Hepatocyte (in vitro differentiated cells): Measurements from ENCODE around the gene IFI6. TPM values are rescaled to one million over a fixed set of nuclear protein-coding genes. Genes with fewer than 3 reads are reported as not detected.

Experiments
- DNase-seq: peaks from one replicate; pipeline ENCODE4 v3.0.0-alpha.2; 2016; ENCODE audit warnings: low spot score
- H2AFZ ChIP-seq: fragments of 200-600 bp; sonication (generic); 2 replicates; pipeline ENCODE4 v1.6.0; 2016; ENCODE audit warnings: antibody characterized with exemption, mild to moderate bottlenecking
- H3K27ac ChIP-seq: fragments of 200-600 bp; sonication (generic); 2 replicates; pipeline ENCODE4 v1.5.1; 2016; ENCODE audit warnings: mild to moderate bottlenecking
- H3K27me3 ChIP-seq: fragments of 200-600 bp; sonication (generic); 2 replicates; pipeline ENCODE4 v1.6.1; 2016
- H3K36me3 ChIP-seq: fragments of 200-600 bp; sonication (generic); replicated peaks from 2 replicates; pipeline ENCODE4 v1.5.1; 2016; ENCODE audit warnings: low read depth; ENCODE audit not compliant: insufficient read depth
- H3K4me1 ChIP-seq: fragments of 200-600 bp; sonication (generic); 2 replicates; pipeline ENCODE4 v1.5.1; 2016; ENCODE audit warnings: mild to moderate bottlenecking, moderate library complexity; ENCODE audit not compliant: insufficient read depth
- H3K4me2 ChIP-seq: fragments of 200-600 bp; sonication (generic); 2 replicates; pipeline ENCODE4 v1.6.0; 2016
- H3K4me3 ChIP-seq: fragments of 200-600 bp; sonication (generic); 2 replicates; pipeline ENCODE4 v1.5.1; 2016; ENCODE audit warnings: mild to moderate bottlenecking
- H3K79me2 ChIP-seq: fragments of 200-600 bp; sonication (generic); 2 replicates; pipeline ENCODE4 v1.6.0; 2017; ENCODE audit warnings: mild to moderate bottlenecking
- H3K9me2 ChIP-seq: fragments of 200-600 bp; sonication (generic); replicated peaks from 2 replicates; pipeline ENCODE4 v1.6.0; 2017; ENCODE audit warnings: mild to moderate bottlenecking; ENCODE audit not compliant: insufficient read depth
- H3K9me3 ChIP-seq: fragments of 200-600 bp; sonication (generic); 2 replicates; pipeline ENCODE4 v1.5.1; 2016; ENCODE audit warnings: low read depth, mild to moderate bottlenecking
- H4K20me1 ChIP-seq: fragments of 200-600 bp; sonication (generic); 2 replicates; pipeline ENCODE4 v1.6.0; 2016; ENCODE audit warnings: mild to moderate bottlenecking; ENCODE audit not compliant: insufficient read depth, poor library complexity, severe bottlenecking
- CTCF ChIP-seq: fragments of 200-600 bp; sonication (generic); IDR thresholded peaks from 2 replicates; pipeline ENCODE4 v1.5.1; 2016; ENCODE audit warnings: antibody characterized with exemption, mild to moderate bottlenecking; ENCODE audit not compliant: poor library complexity
- EZH2 ChIP-seq: fragments of 200-600 bp; sonication (generic); IDR thresholded peaks from 2 replicates; pipeline ENCODE4 v1.6.1; 2016; ENCODE audit warnings: antibody characterized with exemption, mild to moderate bottlenecking, borderline replicate concordance
- EZH2phosphoT487 ChIP-seq: fragments of 200-600 bp; sonication (generic); IDR thresholded peaks from one replicate; pipeline ENCODE4 v1.6.1; 2018; ENCODE audit warnings: antibody characterized with exemption, mild to moderate bottlenecking, low read depth, moderate library complexity; ENCODE audit not compliant: unreplicated experiment, severe bottlenecking
- WGBS: methylation state at CpG from one replicate; pipeline ENCODE4 v1.1.6; 2016; ENCODE audit warnings: low lambda C conversion rate; ENCODE audit errors: missing lambda C conversion rate; 5-methylcytosine and 5-hydroxymethylcytosine counted together
- polyA plus RNA-seq: library from polyadenylated mRNA; unstranded; fragments of >200 nt; fragmentation: Nextera tagmentation; extraction: Ambion mirVana; gene quantifications from 2 replicates; pipeline ENCODE4 v1.2.1, GENCODE V29; 2016
- total RNA-seq: library from RNA; depleted of rRNA; stranded (reverse); fragments of >200 nt; gene quantifications from 2 replicates; pipeline ENCODE4 v1.2.3, GENCODE V29; 2014

The IFI6 gene
- total and polyA plus RNA-seq, 2 experiments from 2014 or later: 114 to 194 TPM

GRCh38 chr1:27668808-27669723, 2.9 kb downstream of the IFI6 start:
- Histone ChIP-seq H3K9me3 (no peaks in the 10 kb centered on the region), H3K4me2 (peak overlapping the region; percentile 97), H3K36me3 (no peaks in the 10 kb centered on the region), H3K79me2 (no peaks in the 10 kb centered on the region), H2AFZ (peak overlapping the region; percentile 97), H3K9me2 (no peaks in the 10 kb centered on the region), H3K4me1 (peaks cover 13% of the 10 kb centered on the region), H3K27me3 (no peaks in the 10 kb centered on the region), H3K27ac (no peak overlapping the region), H3K4me3 (peak overlapping the region; percentile 28), H4K20me1 (no peaks in the 10 kb centered on the region)
- DNase-seq: peak; percentile 79
- 18% methylated on average over 33 of the region's 36 CpGs for WGBS
- TF ChIP-seq EZH2 (no peak), CTCF (peak; percentile 88), EZH2phosphoT487 (no peak)

GRCh38 chr1:27668121-27668807, 3.7 kb downstream of the IFI6 start:
- Histone ChIP-seq H2AFZ (no peak overlapping the region), H4K20me1 (no peaks in the 10 kb centered on the region), H3K27me3 (no peaks in the 10 kb centered on the region), H3K9me2 (no peaks in the 10 kb centered on the region), H3K9me3 (no peaks in the 10 kb centered on the region), H3K4me2 (no peak overlapping the region), H3K4me3 (no peak overlapping the region), H3K79me2 (no peaks in the 10 kb centered on the region), H3K36me3 (no peaks in the 10 kb centered on the region), H3K27ac (no peak overlapping the region), H3K4me1 (peaks cover 13% of the 10 kb centered on the region)
- no peak for TF ChIP-seq EZH2
- no peak for TF ChIP-seq CTCF
- TF ChIP-seq EZH2phosphoT487: no peak
- WGBS: 91% methylated on average over 38 of the region's 42 CpGs
- no peak for DNase-seq

- no peak overlapping the region for H3K4me2 ChIP-seq
Measured at GRCh38 chr1:27666791-27667254, 5.2 kb downstream of the IFI6 start.

More at GRCh38 chr1:27666791-27667254, 5.2 kb downstream of the IFI6 start:
- no peaks in the 10 kb centered on the region for H3K79me2 ChIP-seq
- H3K36me3 ChIP-seq: no peaks in the 10 kb centered on the region
- no peaks in the 10 kb centered on the region for H3K9me3 ChIP-seq
- no peaks in the 10 kb centered on the region for H3K9me2 ChIP-seq
- no peaks in the 10 kb centered on the region for H4K20me1 ChIP-seq
- no peaks in the 10 kb centered on the region for H3K27me3 ChIP-seq
- WGBS: 85% methylated on average over 4 of the region's 6 CpGs
- no peak overlapping the region for H3K27ac ChIP-seq
- no peak for DNase-seq
- H3K4me3 ChIP-seq: no peak overlapping the region
- no peak overlapping the region for H2AFZ ChIP-seq
- peaks cover 7% of the 10 kb centered on the region for H3K4me1 ChIP-seq
- no peak for TF ChIP-seq EZH2phosphoT487
- no peak for TF ChIP-seq EZH2
- no peak for TF ChIP-seq CTCF
